Kasumi-1 (cell line): ENCODE data around the gene R3HCC1L.

ENCODE experiments used
- DNase-seq, 2 experiments: peaks; one replicate each; lab custom pipeline; 2025; lab: John Stamatoyannopoulos, UW

R3HCC1L gene

DNA sequence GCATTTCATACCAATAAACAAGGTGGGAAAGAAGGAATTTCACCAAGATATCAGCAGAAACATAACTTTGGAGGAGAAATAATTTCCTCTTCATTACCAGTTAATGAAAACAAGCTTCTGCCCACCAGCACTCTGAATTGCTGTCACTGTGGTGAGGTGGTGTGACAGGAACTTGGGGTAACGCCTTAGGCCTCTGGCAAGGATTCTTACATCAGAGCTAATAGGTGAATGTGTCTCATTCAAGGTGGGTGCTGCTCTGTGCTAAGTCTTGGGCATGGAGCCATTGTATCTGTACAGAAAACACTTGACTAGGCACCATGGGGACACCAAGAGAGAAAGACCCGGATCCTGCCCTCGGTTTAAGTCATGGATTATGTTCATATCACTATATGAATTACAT is 141.9 kb downstream of the R3HCC1L start:
- DNase-seq: no peak

DNA sequence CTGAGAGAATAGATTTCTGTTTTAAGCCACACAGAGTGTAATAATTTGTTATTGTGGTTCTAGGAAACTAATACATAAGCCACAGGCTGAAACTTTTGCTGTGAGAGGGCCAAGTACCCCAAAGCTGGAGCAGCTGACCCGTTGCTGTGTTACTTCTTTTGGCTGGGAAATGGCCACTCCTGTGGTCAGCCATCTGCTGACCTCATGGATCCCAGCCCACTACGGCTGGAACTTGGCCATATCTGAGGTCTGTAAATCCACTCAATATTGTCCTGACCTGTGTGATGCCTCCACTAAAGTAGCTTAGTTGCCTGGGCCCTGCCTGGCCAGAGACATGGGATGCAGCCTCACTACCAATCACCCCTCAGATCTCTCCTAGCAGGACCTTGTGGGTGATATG is 151.0 kb downstream of the R3HCC1L start:
- no peak for DNase-seq

DNA sequence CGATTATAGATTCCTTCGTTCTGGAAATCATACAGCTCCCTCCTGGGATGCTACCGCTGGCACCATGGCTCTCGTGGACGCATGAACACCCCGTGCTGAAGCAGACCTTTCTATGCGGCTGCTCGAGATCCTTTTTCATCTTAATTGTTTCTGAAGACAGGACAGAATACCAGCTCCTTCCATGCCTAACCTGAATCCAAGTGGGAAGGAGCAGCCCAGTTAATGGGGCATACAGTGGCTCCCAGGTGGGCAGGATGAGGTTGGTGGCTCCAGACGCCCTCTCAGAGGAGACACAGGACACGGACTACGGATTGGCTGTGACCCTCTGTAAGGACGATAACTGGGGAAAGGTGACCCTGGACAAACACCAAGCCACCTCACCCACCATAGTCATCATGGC is 152.0 kb downstream of the R3HCC1L start:
- DNase-seq: no peak

DNA sequence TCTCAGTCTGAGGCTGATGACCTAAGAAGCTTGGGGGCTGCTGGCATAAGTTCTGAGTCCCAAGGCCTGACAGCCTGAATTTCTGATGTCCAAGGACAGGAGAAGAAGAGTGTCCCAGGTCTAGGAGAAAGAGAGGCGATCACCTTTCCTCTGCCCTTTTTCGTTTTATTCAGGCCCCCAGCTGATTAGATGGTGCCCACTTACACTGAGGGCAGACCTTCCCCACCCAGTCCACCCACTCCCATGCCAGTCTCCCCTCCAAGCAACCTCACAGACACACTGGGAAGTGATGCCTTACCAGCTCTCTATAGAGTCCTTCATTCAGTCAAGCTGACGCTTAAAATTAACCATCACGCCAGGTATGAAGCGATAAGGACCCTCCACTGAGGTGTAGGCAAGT is 152.9 kb downstream of the R3HCC1L start:
- no peak for DNase-seq

DNA sequence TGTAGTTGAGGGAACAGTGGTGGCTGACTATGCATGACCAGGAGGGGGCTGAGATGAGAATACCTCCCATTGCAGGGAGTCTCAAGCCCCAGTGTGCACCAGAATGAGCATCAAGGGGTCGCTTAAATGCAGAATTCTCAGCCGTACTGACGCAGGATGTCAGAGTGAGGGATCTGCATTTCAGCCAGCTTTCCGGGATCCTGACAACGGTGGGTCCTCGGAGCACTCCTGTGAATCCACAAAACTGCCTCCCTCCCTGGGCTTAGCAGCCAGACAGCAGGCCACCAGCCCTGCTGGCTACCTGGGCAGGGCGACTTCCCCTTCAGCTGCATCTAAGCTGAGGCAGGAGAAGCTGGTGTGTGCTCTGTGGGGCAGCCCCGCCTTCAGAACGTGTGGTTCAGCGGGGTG is 155.3 kb downstream of the R3HCC1L start:
- no peak for DNase-seq

DNA sequence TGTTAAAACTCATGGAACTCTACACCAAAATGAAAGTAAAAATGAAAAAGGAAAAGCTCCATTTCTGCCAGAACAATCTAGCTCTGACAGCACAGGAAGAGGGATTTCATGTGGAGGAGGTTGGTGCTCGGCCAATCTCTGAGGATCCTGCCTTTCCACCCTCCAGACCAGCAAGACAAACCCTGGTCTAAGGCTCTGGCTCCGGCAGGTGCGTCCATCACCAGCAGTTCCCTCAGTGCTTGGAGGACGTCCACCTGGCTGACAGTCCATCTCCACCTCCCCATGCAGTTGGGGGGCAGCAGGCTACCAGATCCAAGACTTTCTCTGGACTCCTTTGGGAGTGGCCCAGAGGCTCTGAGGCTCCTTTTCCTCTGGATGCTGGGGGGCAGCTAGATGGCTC is 158.5 kb downstream of the R3HCC1L start:
- no peak for DNase-seq

DNA sequence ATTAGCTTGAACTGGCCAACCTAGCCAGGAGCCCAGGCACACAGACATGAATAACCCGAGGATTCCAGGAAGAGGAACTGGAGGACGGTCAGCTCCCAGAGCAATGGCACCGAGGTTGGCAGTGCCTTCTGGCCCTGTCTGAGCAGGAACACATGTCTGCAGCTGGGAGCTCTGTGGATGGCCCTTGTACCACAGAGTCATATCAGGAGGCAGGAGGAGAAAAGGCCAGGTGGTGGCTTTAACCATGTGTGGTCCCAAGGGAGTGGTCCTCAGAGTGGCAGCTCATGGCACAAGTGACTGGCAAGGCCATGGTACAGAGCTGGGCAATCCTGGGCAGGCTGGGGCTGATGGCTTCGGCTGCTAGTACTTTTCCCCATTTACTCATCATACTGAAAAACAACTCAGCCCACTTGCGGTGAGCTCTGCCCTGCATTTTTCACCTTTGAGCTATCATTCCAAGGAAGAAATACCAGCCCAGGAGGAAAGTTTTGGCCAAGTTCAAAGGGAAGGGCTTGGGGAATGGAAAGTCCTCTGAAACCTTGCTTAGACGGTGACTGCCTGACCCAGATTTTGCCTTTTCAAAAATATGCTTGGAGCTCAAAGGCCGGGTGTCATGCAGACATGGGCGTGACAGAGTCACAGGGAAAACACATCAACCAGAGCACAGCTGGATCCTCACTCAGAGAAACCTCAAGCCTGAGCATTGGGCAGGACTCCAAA is 159.3 kb downstream of the R3HCC1L start:
- no peak for DNase-seq

DNA sequence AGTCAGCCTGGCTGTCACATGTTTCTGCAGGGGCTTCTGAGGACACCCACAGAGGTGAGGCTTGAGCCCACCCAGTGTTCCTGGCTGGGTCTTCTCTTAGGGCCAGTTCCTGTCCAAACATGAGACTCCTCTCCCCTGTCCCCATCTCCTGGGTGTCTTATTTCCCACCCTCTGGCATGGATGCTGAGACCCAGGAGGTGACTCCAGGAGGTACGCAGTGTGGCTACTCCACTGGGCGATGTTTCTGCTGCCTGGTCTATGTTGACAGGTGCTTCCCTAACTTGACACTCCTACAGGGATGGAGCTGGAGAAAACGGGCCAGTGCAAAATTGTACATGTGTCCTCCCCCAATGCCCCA is 159.8 kb downstream of the R3HCC1L start:
- DNase-seq: no peak
